Mesothelial cell of epicardium (in vitro differentiated cells): ENCODE data around the gene KNL1. TPM values are rescaled to one million over a fixed set of nuclear protein-coding genes. Genes with fewer than 3 reads are reported as not detected.

Experiments
- DNase-seq, 2 experiments: peaks; one replicate each; pipeline ENCODE4 v3.0.0; 2021; ENCODE audit warnings: low spot score in 2 of 2; ENCODE audit not compliant: unreplicated experiment in 2 of 2
- H3K27ac Mint-ChIP-seq: 2 replicates; pipeline ENCODE4 v1.8.0; 2021; ENCODE audit warnings: mixed read lengths
- H3K27me3 Mint-ChIP-seq: 2 replicates; pipeline ENCODE4 v1.8.0; 2021; ENCODE audit warnings: low read depth, mixed read lengths
- H3K36me3 Mint-ChIP-seq: 2 replicates; pipeline ENCODE4 v1.8.0; 2021; ENCODE audit warnings: mixed read lengths
- H3K4me1 Mint-ChIP-seq: 2 replicates; pipeline ENCODE4 v1.8.0; 2021; ENCODE audit warnings: mixed read lengths
- H3K4me3 Mint-ChIP-seq: 2 replicates; pipeline ENCODE4 v1.8.0; 2021; ENCODE audit warnings: mild to moderate bottlenecking, moderate library complexity, mixed read lengths
- H3K9me3 Mint-ChIP-seq: 2 replicates; pipeline ENCODE4 v1.8.0; 2021; ENCODE audit warnings: mixed read lengths
- total RNA-seq: library from RNA; stranded (reverse); gene quantifications from 3 replicates; pipeline ENCODE4 v1.2.1, GENCODE V29; 2021
- TF ChIP-seq, protein P1 (sequence below): fragments of 200-600 bp; sonication (generic); IDR thresholded peaks from one replicate; pipeline ENCODE4 v1.5.0; 2021; ENCODE audit warnings: antibody characterized with exemption; ENCODE audit not compliant: unreplicated experiment

KNL1 gene
- total RNA-seq, 1 donor from 2014 or later = 8.8 TPM

DNA sequence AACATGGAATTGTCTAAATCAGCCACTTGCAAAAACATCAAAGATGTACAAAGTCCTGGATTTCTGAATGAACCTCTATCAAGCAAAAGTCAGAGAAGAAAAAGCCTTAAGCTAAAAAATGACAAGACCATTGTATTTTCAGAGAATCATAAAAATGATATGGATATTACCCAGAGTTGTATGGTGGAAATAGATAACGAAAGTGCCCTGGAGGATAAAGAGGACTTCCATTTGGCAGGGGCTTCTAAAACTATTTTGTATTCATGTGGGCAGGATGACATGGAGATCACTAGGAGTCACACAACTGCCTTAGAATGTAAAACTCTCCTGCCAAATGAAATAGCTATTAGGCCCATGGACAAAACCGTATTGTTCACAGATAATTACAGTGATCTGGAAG lies 29.3 kb downstream of the KNL1 start:
- Mint-ChIP-seq H3K9me3 (no peaks in the 10 kb centered on the region), H3K27ac (no peak overlapping the region), H3K36me3 (no peaks in the 10 kb centered on the region), H3K27me3 (no peaks in the 10 kb centered on the region), H3K4me1 (no peaks in the 10 kb centered on the region), H3K4me3 (no peak overlapping the region)
- no peak for DNase-seq
- TF ChIP-seq, protein P1, sequence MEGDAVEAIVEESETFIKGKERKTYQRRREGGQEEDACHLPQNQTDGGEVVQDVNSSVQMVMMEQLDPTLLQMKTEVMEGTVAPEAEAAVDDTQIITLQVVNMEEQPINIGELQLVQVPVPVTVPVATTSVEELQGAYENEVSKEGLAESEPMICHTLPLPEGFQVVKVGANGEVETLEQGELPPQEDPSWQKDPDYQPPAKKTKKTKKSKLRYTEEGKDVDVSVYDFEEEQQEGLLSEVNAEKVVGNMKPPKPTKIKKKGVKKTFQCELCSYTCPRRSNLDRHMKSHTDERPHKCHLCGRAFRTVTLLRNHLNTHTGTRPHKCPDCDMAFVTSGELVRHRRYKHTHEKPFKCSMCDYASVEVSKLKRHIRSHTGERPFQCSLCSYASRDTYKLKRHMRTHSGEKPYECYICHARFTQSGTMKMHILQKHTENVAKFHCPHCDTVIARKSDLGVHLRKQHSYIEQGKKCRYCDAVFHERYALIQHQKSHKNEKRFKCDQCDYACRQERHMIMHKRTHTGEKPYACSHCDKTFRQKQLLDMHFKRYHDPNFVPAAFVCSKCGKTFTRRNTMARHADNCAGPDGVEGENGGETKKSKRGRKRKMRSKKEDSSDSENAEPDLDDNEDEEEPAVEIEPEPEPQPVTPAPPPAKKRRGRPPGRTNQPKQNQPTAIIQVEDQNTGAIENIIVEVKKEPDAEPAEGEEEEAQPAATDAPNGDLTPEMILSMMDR = no peak

DNA sequence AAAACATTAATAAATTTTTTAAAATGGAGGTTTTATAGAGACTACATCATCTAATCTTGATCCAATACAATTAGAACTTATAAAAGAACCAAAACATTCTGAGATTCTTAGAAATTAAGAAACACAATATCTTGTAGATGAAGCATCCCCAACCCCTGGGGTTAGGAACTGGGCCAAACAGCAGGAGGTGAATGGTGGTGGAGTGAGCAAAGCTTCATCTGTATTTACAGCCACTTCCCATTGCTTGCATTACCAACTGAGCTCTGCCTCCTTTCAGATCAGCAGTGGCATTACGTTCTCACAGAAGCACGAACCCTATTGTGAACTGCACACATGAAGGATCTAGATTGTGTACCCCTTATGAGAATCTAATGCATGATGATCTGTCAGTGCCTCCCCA lies 36.3 kb downstream of the KNL1 start:
- no peak overlapping the region for H3K27ac Mint-ChIP-seq
- H3K9me3 Mint-ChIP-seq = no peaks in the 10 kb centered on the region
- no peak overlapping the region for H3K4me3 Mint-ChIP-seq
- no peaks in the 10 kb centered on the region for H3K27me3 Mint-ChIP-seq
- peaks cover 2% of the 10 kb centered on the region for H3K36me3 Mint-ChIP-seq
- TF ChIP-seq, protein P1 = no peak
- DNase-seq = no peak
- no peaks in the 10 kb centered on the region for H3K4me1 Mint-ChIP-seq

DNA sequence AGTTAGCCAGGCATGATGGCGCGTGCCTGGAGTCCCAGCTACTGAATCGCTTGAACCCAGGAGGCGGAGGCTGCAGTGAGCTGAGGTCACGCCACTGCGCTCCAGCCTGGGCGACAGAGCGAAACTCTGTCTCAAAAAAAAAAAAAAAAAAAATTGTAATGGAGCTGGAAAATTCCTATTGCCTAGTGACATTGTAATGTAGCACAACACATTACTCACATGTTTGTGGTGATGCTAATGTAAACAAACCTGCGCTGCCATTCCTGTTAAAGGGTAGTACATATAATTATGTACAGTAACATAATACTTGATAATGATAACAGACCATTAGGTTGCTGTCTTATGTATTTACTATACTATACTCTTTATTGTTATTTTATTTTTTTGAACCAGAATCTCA lies 39.1 kb downstream of the KNL1 start:
- Mint-ChIP-seq H3K27me3 (no peaks in the 10 kb centered on the region), H3K4me3 (no peak overlapping the region), H3K4me1 (no peaks in the 10 kb centered on the region), H3K27ac (no peak overlapping the region), H3K36me3 (peaks cover 2% of the 10 kb centered on the region), H3K9me3 (no peaks in the 10 kb centered on the region)
- TF ChIP-seq, protein P1 = no peak
- no peak for DNase-seq

DNA sequence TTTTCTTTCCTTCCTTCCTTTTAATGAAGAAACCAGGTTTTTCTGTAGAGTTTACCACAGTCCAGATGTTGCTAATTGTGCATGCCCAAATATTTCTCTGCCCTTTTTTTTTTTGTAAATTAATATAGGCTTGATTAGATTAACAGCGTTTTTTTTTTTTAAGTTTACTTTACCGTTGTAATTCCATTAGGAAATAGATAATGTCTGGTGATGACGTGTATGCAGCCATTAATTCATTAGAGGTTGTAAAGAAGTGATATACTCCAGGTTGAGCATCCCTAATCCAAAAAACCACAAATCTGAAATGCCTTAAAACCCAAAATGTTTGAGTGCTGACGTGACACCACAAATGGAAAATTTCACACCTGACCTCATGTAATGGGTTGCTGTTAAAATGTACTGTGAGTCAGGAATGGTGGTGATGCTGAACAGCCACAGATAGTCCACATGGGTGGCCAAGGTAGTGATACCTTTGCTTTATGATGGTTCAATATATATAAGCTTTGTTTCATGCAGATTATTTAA lies 43.2 kb downstream of the KNL1 start:
- no peak overlapping the region for H3K4me3 Mint-ChIP-seq
- TF ChIP-seq, protein P1 = no peak
- no peaks in the 10 kb centered on the region for H3K4me1 Mint-ChIP-seq
- H3K36me3 Mint-ChIP-seq = no peaks in the 10 kb centered on the region
- DNase-seq = no peak
- no peaks in the 10 kb centered on the region for H3K9me3 Mint-ChIP-seq
- no peak overlapping the region for H3K27ac Mint-ChIP-seq
- no peaks in the 10 kb centered on the region for H3K27me3 Mint-ChIP-seq

DNA sequence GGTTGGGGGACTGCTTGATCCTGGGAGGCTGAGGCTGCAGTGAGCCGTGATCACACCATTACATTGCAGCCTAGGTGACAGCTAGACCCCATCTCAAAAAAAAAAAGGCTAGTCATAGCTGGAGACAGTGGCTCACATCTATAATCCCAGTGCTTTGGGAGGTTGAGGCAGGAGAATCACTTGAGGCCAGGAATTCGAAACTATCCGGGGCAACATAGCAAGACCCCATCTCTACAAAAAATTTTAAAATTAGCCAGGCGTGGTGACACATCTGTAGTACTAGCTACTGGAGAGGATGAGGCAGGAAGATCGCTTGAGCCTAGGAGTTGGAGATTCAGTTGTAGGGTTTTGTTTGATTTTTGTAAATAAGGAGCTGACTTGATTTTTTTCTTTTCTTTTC lies 45.6 kb downstream of the KNL1 start:
- TF ChIP-seq, protein P1 = no peak
- DNase-seq = no peak
- no peak overlapping the region for H3K4me3 Mint-ChIP-seq
- H3K4me1 Mint-ChIP-seq = no peaks in the 10 kb centered on the region
- H3K9me3 Mint-ChIP-seq = no peaks in the 10 kb centered on the region
- H3K36me3 Mint-ChIP-seq = no peaks in the 10 kb centered on the region
- H3K27ac Mint-ChIP-seq = no peak overlapping the region
- H3K27me3 Mint-ChIP-seq = no peaks in the 10 kb centered on the region

DNA sequence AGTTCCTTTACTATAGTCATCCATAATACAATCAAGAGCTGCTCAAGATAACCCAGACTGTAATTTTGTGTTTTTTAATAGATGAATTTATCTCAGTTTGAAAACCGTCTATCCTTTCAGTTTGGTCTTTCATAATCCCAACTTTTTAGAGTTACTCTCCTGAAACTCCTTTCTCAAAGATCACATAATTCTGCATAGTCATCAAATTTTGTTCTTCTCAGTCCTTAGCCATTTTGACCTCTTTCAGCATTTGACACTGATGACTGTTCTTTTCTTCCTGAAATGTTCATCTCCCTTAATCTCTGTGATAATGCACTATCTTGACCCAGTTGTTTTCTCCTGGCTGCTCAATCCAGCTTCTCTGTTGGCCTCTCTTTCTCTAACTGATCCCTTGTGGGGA lies 53.5 kb downstream of the KNL1 start:
- TF ChIP-seq, protein P1 = no peak
- Mint-ChIP-seq H3K4me3 (no peak overlapping the region), H3K9me3 (no peaks in the 10 kb centered on the region), H3K27me3 (no peaks in the 10 kb centered on the region), H3K27ac (no peak overlapping the region), H3K4me1 (no peaks in the 10 kb centered on the region), H3K36me3 (peaks cover 2% of the 10 kb centered on the region)
- DNase-seq = no peak
